ENCODE data around the gene MARCHF11. TPM values are rescaled to one million over a fixed set of nuclear protein-coding genes. Genes with fewer than 3 reads are reported as not detected.

Gene MARCHF11
- total RNA-seq, 1 experiment from 2014 or later = not detected

DNA sequence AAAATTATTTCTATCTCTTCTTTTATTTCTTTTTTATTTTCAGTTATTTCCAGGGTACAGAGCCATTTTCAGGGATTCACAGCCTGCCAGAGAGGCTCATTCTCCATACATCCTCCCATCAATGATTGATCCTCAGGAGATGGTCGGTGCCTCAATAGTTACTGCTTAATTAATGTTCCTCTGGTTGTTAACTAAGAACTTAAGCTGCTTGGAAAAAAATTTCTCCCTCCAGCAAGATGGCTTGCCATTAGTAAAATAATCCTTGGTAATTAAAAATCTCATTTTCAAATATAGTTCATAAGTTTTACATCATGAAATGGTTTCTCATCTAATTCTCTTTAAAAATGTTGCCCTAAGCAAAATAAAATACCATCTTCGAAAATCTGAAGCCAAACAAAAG lies 20.0 kb downstream of the MARCHF11 start:
- no TSS peak for BruUV-seq (replicated peaks)
- DNase-seq (ENCODE audit: low read depth, low spot score) = no peak
- no peak overlapping the region for H3K9ac ChIP-seq (ENCODE audit: low read length)
- H3K9me2 ChIP-seq (ENCODE audit: insufficient read depth) = no peaks in the 10 kb centered on the region
- ChIA-PET CTCF (interaction anchor here (1.4 kb wide), 1 partner anchor 299 kb away, joined by 6 read pairs; no protein-coding TSS in a partner anchor), RAD21 (ENCODE audit: low non-redundant PET in 1 of 2, low total read pairs in 2 of 2, uncharacterized antibody in 2 of 2, unreplicated experiment in 2 of 2) (no interaction called here), POLR2A (no interaction called here)
- no peaks in the 10 kb centered on the region for H3K27me3 ChIP-seq (ENCODE audit: insufficient read depth, low read length)
- no peaks in the 10 kb centered on the region; a peak in 1 of 4 replicates for H3K36me3 ChIP-seq (ENCODE audit: control insufficient read depth in 1 of 2, insufficient read depth in 2 of 2, low read length in 2 of 2)
- intact Hi-C loops (cut with micrococcal nuclease) = loop anchor here (2.0 kb wide), 1 partner anchor 297 kb away; no protein-coding TSS in a partner anchor
- TF ChIP-seq EGR1 (IDR thresholded peaks at IDR 0.05; ENCODE audit: low read depth) (no peak), ZNF274 (IDR thresholded peaks at IDR 0.05; ENCODE audit: low read depth, low read length) (no peak), POLR2AphosphoS5 (IDR thresholded peaks at IDR 0.05; ENCODE audit: low read depth, low read length) (no peak), ATF3 (IDR thresholded peaks at IDR 0.05) (no peak), EZH2phosphoT487 (IDR thresholded peaks at IDR 0.05; ENCODE audit: borderline replicate concordance) (no peak), SP1 (IDR thresholded peaks at IDR 0.05; ENCODE audit: low read depth) (no peak), SRF (IDR thresholded peaks at IDR 0.05; ENCODE audit: low read depth) (no peak), EZH2 (IDR thresholded peaks at IDR 0.05) (no peak), POLR2A (IDR thresholded peaks at IDR 0.05; ENCODE audit: borderline replicate concordance, extremely low read depth, insufficient read depth, insufficient read length) (no peak), CBX3 (IDR thresholded peaks at IDR 0.05; ENCODE audit: low read depth) (no peak)
- TF ChIP-seq, protein P1, sequence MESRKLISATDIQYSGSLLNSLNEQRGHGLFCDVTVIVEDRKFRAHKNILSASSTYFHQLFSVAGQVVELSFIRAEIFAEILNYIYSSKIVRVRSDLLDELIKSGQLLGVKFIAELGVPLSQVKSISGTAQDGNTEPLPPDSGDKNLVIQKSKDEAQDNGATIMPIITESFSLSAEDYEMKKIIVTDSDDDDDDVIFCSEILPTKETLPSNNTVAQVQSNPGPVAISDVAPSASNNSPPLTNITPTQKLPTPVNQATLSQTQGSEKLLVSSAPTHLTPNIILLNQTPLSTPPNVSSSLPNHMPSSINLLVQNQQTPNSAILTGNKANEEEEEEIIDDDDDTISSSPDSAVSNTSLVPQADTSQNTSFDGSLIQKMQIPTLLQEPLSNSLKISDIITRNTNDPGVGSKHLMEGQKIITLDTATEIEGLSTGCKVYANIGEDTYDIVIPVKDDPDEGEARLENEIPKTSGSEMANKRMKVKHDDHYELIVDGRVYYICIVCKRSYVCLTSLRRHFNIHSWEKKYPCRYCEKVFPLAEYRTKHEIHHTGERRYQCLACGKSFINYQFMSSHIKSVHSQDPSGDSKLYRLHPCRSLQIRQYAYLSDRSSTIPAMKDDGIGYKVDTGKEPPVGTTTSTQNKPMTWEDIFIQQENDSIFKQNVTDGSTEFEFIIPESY (IDR thresholded peaks at IDR 0.05; ENCODE audit: extremely low read depth, insufficient replicate concordance, low read length) = no peak
- no peak overlapping the region for H3K4me2 ChIP-seq (ENCODE audit: low read length)
- H3K4me1 ChIP-seq (ENCODE audit: control insufficient read depth in 1 of 2, insufficient read depth in 2 of 2, low read length in 2 of 2) = no peaks in the 10 kb centered on the region
- no peaks in the 10 kb centered on the region for H3K79me2 ChIP-seq (ENCODE audit: insufficient read depth, low read length)
- no peaks in the 10 kb centered on the region for H3K9me3 ChIP-seq (ENCODE audit: control insufficient read depth in 1 of 2, insufficient read depth in 1 of 2, low read depth in 1 of 2, low read length in 2 of 2)
- no peak overlapping the region for H3K4me3 ChIP-seq (replicated peaks in 1 of 2; ENCODE audit: low read depth in 1 of 2, low read length in 2 of 2)
- no peaks in the 10 kb centered on the region for H4K20me1 ChIP-seq (ENCODE audit: insufficient read depth)
- H2AFZ ChIP-seq (ENCODE audit: low read depth, low read length, poor library complexity, severe bottlenecking) = no peak overlapping the region
- no peak for ATAC-seq
- no peak overlapping the region for H3K27ac ChIP-seq (ENCODE audit: low read depth, low read length)

Data from HCT116 (cell line).